ENCODE results near the gene PIEZO2. TPM values are rescaled to one million over a fixed set of nuclear protein-coding genes. Genes with fewer than 3 reads are reported as not detected.
"Not testable (repeated sequence)": the region's sequence is repeated elsewhere in the genome, so short reads cannot be mapped to it uniquely, and the experiment has no call there.

PIEZO2 gene
- total RNA-seq, 1 experiment from 2014 or later, result 0.11 TPM

GRCh38 chr18:11176481-11176881 is 27.1 kb upstream of the PIEZO2 start:
- TF ChIP-seq, protein P1, sequence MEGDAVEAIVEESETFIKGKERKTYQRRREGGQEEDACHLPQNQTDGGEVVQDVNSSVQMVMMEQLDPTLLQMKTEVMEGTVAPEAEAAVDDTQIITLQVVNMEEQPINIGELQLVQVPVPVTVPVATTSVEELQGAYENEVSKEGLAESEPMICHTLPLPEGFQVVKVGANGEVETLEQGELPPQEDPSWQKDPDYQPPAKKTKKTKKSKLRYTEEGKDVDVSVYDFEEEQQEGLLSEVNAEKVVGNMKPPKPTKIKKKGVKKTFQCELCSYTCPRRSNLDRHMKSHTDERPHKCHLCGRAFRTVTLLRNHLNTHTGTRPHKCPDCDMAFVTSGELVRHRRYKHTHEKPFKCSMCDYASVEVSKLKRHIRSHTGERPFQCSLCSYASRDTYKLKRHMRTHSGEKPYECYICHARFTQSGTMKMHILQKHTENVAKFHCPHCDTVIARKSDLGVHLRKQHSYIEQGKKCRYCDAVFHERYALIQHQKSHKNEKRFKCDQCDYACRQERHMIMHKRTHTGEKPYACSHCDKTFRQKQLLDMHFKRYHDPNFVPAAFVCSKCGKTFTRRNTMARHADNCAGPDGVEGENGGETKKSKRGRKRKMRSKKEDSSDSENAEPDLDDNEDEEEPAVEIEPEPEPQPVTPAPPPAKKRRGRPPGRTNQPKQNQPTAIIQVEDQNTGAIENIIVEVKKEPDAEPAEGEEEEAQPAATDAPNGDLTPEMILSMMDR (IDR thresholded peaks at IDR 0.05; ENCODE audit: insufficient read depth in 1 of 2, low read depth in 1 of 2, low read length in 1 of 2, severe bottlenecking in 1 of 2, unreplicated experiment in 1 of 2), result no peak
- CTCF ChIA-PET, result no interaction called here
- H3K4me3 Mint-ChIP-seq (ENCODE audit: unreplicated experiment), result no peak overlapping the region
- no peak for DNase-seq
- POLR2A ChIA-PET, result no interaction called here
- H3K9me3 Mint-ChIP-seq (ENCODE audit: unreplicated experiment), result peaks cover 10% of the 10 kb centered on the region
- Histone ChIP-seq H3K9me3 (no peaks in the 10 kb centered on the region), H3K4me3 (ENCODE audit: low read depth, low read length) (no peak overlapping the region), H3K36me3 (ENCODE audit: control insufficient read depth, insufficient read depth, low read length) (no peaks in the 10 kb centered on the region), H3K27me3 (replicated peaks; ENCODE audit: control insufficient read depth, insufficient read depth, low read length) (no peaks in the 10 kb centered on the region), H3K4me1 (no peaks in the 10 kb centered on the region)
- BruUV-seq (replicated peaks), result no TSS peak
- no peaks in the 10 kb centered on the region for H3K36me3 Mint-ChIP-seq (ENCODE audit: insufficient read depth, unreplicated experiment)
- no peak overlapping the region for H3K27ac Mint-ChIP-seq (ENCODE audit: unreplicated experiment)
- intact Hi-C loops (cut with micrococcal nuclease; ENCODE audit: unreplicated experiment), result no loop called here
- H3K4me1 Mint-ChIP-seq (ENCODE audit: low read depth, unreplicated experiment), result no peaks in the 10 kb centered on the region
- H3K27me3 Mint-ChIP-seq (ENCODE audit: insufficient read depth, unreplicated experiment), result no peaks in the 10 kb centered on the region

DNA sequence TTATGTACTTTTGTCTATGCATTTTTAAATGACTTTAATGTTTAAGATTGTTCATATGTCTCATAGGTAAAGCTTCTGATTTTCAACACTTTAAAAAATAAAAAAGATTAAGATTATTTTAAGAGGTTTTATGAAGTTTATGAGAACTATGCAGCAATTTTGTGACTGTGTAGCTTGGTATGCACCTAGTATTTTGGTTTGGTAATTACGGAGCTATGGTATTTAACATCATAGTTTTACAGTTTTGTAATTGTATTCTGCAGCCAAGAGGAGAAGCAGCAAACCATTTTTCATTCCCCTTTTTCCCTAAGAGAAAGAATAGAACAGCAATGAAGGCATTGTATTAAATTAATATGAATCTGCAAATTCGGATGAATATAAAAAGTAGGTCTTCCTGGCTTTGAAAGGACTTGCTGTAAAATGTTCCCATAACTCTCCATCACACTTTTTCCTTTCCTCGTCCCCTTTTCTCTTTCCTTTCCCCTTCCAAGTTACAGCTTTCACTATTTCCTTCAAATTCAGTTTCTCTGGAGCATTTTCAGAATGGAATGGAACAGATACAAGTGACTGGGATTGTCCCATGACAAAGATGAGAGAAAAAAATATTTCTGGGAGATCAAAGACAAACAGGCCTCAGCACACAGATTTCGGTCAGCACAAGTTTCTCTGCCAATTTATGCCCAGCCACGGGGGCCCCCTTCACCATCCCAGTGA is 26.1 kb upstream of the PIEZO2 start:
- H3K9me3 Mint-ChIP-seq (ENCODE audit: unreplicated experiment), result peaks cover 10% of the 10 kb centered on the region
- ChIA-PET CTCF (no interaction called here), POLR2A (no interaction called here)
- H3K27me3 ChIP-seq (replicated peaks; ENCODE audit: control insufficient read depth, insufficient read depth, low read length), result no peaks in the 10 kb centered on the region
- intact Hi-C loops (cut with micrococcal nuclease; ENCODE audit: unreplicated experiment), result no loop called here
- BruUV-seq (replicated peaks), result no TSS peak
- no peaks in the 10 kb centered on the region for H3K9me3 ChIP-seq
- no peaks in the 10 kb centered on the region for H3K36me3 ChIP-seq (ENCODE audit: control insufficient read depth, insufficient read depth, low read length)
- no peaks in the 10 kb centered on the region for H3K36me3 Mint-ChIP-seq (ENCODE audit: insufficient read depth, unreplicated experiment)
- no peak for DNase-seq
- no peaks in the 10 kb centered on the region for H3K4me1 Mint-ChIP-seq (ENCODE audit: low read depth, unreplicated experiment)
- H3K4me3 Mint-ChIP-seq (ENCODE audit: unreplicated experiment), result no peak overlapping the region
- H3K27ac Mint-ChIP-seq (ENCODE audit: unreplicated experiment), result no peak overlapping the region
- H3K27me3 Mint-ChIP-seq (ENCODE audit: insufficient read depth, unreplicated experiment), result no peaks in the 10 kb centered on the region
- TF ChIP-seq, protein P1 (IDR thresholded peaks at IDR 0.05; ENCODE audit: insufficient read depth in 1 of 2, low read depth in 1 of 2, low read length in 1 of 2, severe bottlenecking in 1 of 2, unreplicated experiment in 1 of 2), result no peak
- no peaks in the 10 kb centered on the region for H3K4me1 ChIP-seq
- no peak overlapping the region for H3K4me3 ChIP-seq (ENCODE audit: low read depth, low read length)

DNA sequence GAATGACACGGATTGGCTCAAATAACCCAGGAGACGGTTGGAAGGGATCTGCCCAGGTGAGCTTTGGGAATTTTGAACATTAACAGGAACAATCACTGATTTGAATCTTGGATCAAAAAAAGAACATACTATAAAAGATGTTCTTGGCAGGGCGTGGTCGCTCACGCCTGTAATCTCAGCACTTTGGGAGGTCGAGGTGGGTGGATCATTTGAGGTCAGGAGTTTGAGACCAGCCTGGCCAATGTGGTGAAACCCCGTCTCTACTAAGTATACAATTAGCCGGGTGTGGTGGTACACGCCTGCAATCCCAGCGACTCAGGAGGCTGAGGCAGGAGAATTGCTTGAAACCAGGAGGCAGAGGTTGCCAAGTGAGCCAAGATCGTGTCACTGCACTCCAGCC is 24.8 kb upstream of the PIEZO2 start:
- BruUV-seq (replicated peaks); intact Hi-C loops (cut with micrococcal nuclease; ENCODE audit: unreplicated experiment); H3K4me1 ChIP-seq; CTCF ChIA-PET; H3K4me3 Mint-ChIP-seq (ENCODE audit: unreplicated experiment); DNase-seq; POLR2A ChIA-PET; H3K27ac Mint-ChIP-seq (ENCODE audit: unreplicated experiment); H3K36me3 ChIP-seq (ENCODE audit: control insufficient read depth, insufficient read depth, low read length); H3K9me3 ChIP-seq; H3K27me3 Mint-ChIP-seq (ENCODE audit: insufficient read depth, unreplicated experiment); H3K4me1 Mint-ChIP-seq (ENCODE audit: low read depth, unreplicated experiment); H3K4me3 ChIP-seq (ENCODE audit: low read depth, low read length); H3K27me3 ChIP-seq (replicated peaks; ENCODE audit: control insufficient read depth, insufficient read depth, low read length); H3K36me3 Mint-ChIP-seq (ENCODE audit: insufficient read depth, unreplicated experiment): not testable (repeated sequence)
- H3K9me3 Mint-ChIP-seq (ENCODE audit: unreplicated experiment), result peaks cover 10% of the 10 kb centered on the region

GRCh38 chr18:11167778-11168177 is 18.4 kb upstream of the PIEZO2 start:
- Mint-ChIP-seq H3K9me3 (ENCODE audit: unreplicated experiment) (peaks cover 20% of the 10 kb centered on the region), H3K4me1 (ENCODE audit: low read depth, unreplicated experiment) (no peaks in the 10 kb centered on the region), H3K4me3 (ENCODE audit: unreplicated experiment) (no peak overlapping the region), H3K36me3 (ENCODE audit: insufficient read depth, unreplicated experiment) (no peaks in the 10 kb centered on the region), H3K27me3 (ENCODE audit: insufficient read depth, unreplicated experiment) (peaks cover 7% of the 10 kb centered on the region), H3K27ac (ENCODE audit: unreplicated experiment) (no peak overlapping the region)
- Histone ChIP-seq H3K4me1 (no peaks in the 10 kb centered on the region), H3K36me3 (ENCODE audit: control insufficient read depth, insufficient read depth, low read length) (no peaks in the 10 kb centered on the region), H3K9me3 (no peaks in the 10 kb centered on the region), H3K4me3 (ENCODE audit: low read depth, low read length) (no peak overlapping the region), H3K27me3 (replicated peaks; ENCODE audit: control insufficient read depth, insufficient read depth, low read length) (no peaks in the 10 kb centered on the region)
- no peak for DNase-seq
- intact Hi-C loops (cut with micrococcal nuclease; ENCODE audit: unreplicated experiment), result no loop called here
- CTCF ChIA-PET, result no interaction called here
- TF ChIP-seq, protein P1 (IDR thresholded peaks at IDR 0.05; ENCODE audit: insufficient read depth in 1 of 2, low read depth in 1 of 2, low read length in 1 of 2, severe bottlenecking in 1 of 2, unreplicated experiment in 1 of 2), result no peak
- POLR2A ChIA-PET, result no interaction called here
- BruUV-seq (replicated peaks), result no TSS peak
